Activated CD4-positive, alpha-beta memory T cell treated with anti-CD3 and anti-CD28 coated beads for 36 hours (primary cell): ENCODE data around the gene PFN3. TPM values are rescaled to one million over a fixed set of nuclear protein-coding genes. Genes with fewer than 3 reads are reported as not detected.
A peak's percentile ranks its signal among the peaks of the same experiment; 100 is the strongest.

ENCODE experiments used
- CTCF ChIA-PET: fragments of 350-600 bp; sonication (Branson Sonifier 250); formaldehyde crosslinking; loops from one replicate; lab custom pipeline; 2021; ENCODE audit warnings: antibody characterized with exemption, inconsistent platforms; lab: Charles Lee
- POLR2A ChIA-PET: fragments of 350-600 bp; sonication (Branson Sonifier 250); formaldehyde crosslinking; loops from one replicate; lab custom pipeline; 2021; ENCODE audit warnings: antibody characterized with exemption; lab: Charles Lee
- DNase-seq: peaks from one replicate; pipeline ENCODE4 v3.0.0-alpha.2; 2020
- H3K27ac Mint-ChIP-seq: one replicate; pipeline ENCODE4 v1.8.0; 2021; ENCODE audit warnings: mixed read lengths
- H3K27me3 Mint-ChIP-seq: one replicate; pipeline ENCODE4 v1.8.0; 2021; ENCODE audit warnings: mixed read lengths
- H3K36me3 Mint-ChIP-seq: one replicate; pipeline ENCODE4 v1.8.0; 2021; ENCODE audit warnings: mixed read lengths
- H3K4me1 Mint-ChIP-seq: one replicate; pipeline ENCODE4 v1.8.0; 2021; ENCODE audit warnings: low read depth, mixed read lengths
- H3K4me3 Mint-ChIP-seq: one replicate; pipeline ENCODE4 v1.8.0; 2021; ENCODE audit warnings: mild to moderate bottlenecking, mixed read lengths
- H3K9me3 Mint-ChIP-seq: one replicate; pipeline ENCODE4 v1.8.0; 2021; ENCODE audit warnings: mixed read lengths
- intact Hi-C: fragments of 100-400 bp; cut with micrococcal nuclease; formaldehyde crosslinking; loops from one replicate; pipeline ENCODE4 v1.15.1; 2023
- total RNA-seq, 2 experiments: library from RNA; stranded (reverse); gene quantifications; one replicate each; pipeline ENCODE4 v1.2.3, GENCODE V29; 2021

Gene PFN3
- total RNA-seq, 2 experiments from 2014 or later, result not detected

GRCh38 chr5:177404641-177405179 is 4.2 kb upstream of the PFN3 start:
- H3K9me3 Mint-ChIP-seq, result no peaks in the 10 kb centered on the region
- no peak for DNase-seq
- H3K4me1 Mint-ChIP-seq, result peaks cover 22% of the 10 kb centered on the region
- CTCF ChIA-PET, result interaction anchor here (0.7 to 9.5 kb wide), 29 partner anchors 9 to 290 kb away, joined by 3 to 624 read pairs (median 14); partner anchors contain the start of genes DBN1, DDX41, GRK6 and LMAN2
- intact Hi-C loops, result loop anchor here (1.0 kb wide), 3 partner anchors 22 to 86 kb away; partner anchors contain the start of gene GRK6
- peaks cover 8% of the 10 kb centered on the region for H3K27me3 Mint-ChIP-seq
- no peak overlapping the region for H3K27ac Mint-ChIP-seq
- peak overlapping the region; percentile 75 for H3K4me3 Mint-ChIP-seq
- no peaks in the 10 kb centered on the region for H3K36me3 Mint-ChIP-seq
- POLR2A ChIA-PET, result interaction anchor here (0.8 to 5.1 kb wide), 10 partner anchors 11 to 53 kb away, joined by 3 to 81 read pairs (median 11); partner anchors contain the start of genes GRK6, LMAN2 and PRR7

- H3K4me3 Mint-ChIP-seq, result peak overlapping the region; percentile 75
- H3K4me1 Mint-ChIP-seq, result peaks cover 22% of the 10 kb centered on the region
- ChIA-PET POLR2A (interaction anchor here (0.8 to 5.1 kb wide), 16 partner anchors 9 to 96 kb away, joined by 3 to 81 read pairs (median 6); partner anchors contain the start of genes GRK6, LMAN2, PDLIM7 and PRR7), CTCF (interaction anchor here (0.6 to 9.5 kb wide), 35 partner anchors 9 to 289 kb away, joined by 3 to 624 read pairs (median 9); partner anchors contain the start of genes DBN1, DDX41, GRK6 and LMAN2)
- DNase-seq, result peak; percentile 91
- intact Hi-C loops, result loop anchor here (1.0 to 2.0 kb wide), 5 partner anchors 14 to 91 kb away; partner anchors contain the start of gene GRK6
- H3K9me3 Mint-ChIP-seq, result no peaks in the 10 kb centered on the region
- H3K27me3 Mint-ChIP-seq, result peaks cover 8% of the 10 kb centered on the region
- no peaks in the 10 kb centered on the region for H3K36me3 Mint-ChIP-seq
- H3K27ac Mint-ChIP-seq, result no peak overlapping the region
These were observed 3.6 kb upstream of the PFN3 start for GRCh38 chr5:177403792-177404640.

GRCh38 chr5:177403102-177403791 is 2.8 kb upstream of the PFN3 start:
- intact Hi-C loops, result loop anchor here (1.0 to 2.0 kb wide), 2 partner anchors 13 to 90 kb away; no protein-coding TSS in a partner anchor
- peak overlapping the region; percentile 75 for H3K4me3 Mint-ChIP-seq
- ChIA-PET CTCF (interaction anchor here (0.6 to 9.5 kb wide), 35 partner anchors 8 to 289 kb away, joined by 3 to 624 read pairs (median 9); partner anchors contain the start of genes DBN1, DDX41, GRK6 and LMAN2), POLR2A (interaction anchor here (0.8 to 5.1 kb wide), 17 partner anchors 10 to 97 kb away, joined by 3 to 81 read pairs (median 6); partner anchors contain the start of genes GRK6, LMAN2, PDLIM7 and PRR7)
- peak; percentile 69 for DNase-seq
- H3K36me3 Mint-ChIP-seq, result no peaks in the 10 kb centered on the region
- peaks cover 8% of the 10 kb centered on the region for H3K27me3 Mint-ChIP-seq
- no peak overlapping the region for H3K27ac Mint-ChIP-seq
- H3K4me1 Mint-ChIP-seq, result peaks cover 22% of the 10 kb centered on the region
- H3K9me3 Mint-ChIP-seq, result no peaks in the 10 kb centered on the region

- no peaks in the 10 kb centered on the region for H3K9me3 Mint-ChIP-seq
- peaks cover 22% of the 10 kb centered on the region for H3K4me1 Mint-ChIP-seq
- H3K36me3 Mint-ChIP-seq, result no peaks in the 10 kb centered on the region
- H3K27me3 Mint-ChIP-seq, result peaks cover 8% of the 10 kb centered on the region
- ChIA-PET CTCF (interaction anchor here (0.6 to 9.5 kb wide), 32 partner anchors 8 to 288 kb away, joined by 3 to 624 read pairs (median 14); partner anchors contain the start of genes DBN1, DDX41, GRK6 and LMAN2), POLR2A (interaction anchor here (0.7 to 5.1 kb wide), 13 partner anchors 12 to 95 kb away, joined by 3 to 81 read pairs (median 6); partner anchors contain the start of genes GRK6, LMAN2, PDLIM7 and PRR7)
- intact Hi-C loops, result loop anchor here (1.0 to 2.0 kb wide), 2 partner anchors 12 to 90 kb away; no protein-coding TSS in a partner anchor
- H3K4me3 Mint-ChIP-seq, result peak overlapping the region; percentile 75
- DNase-seq, result peak; percentile 88
- H3K27ac Mint-ChIP-seq, result peak overlapping the region; percentile 28
These were observed 2.0 kb upstream of the PFN3 start for GRCh38 chr5:177402271-177403043.

- intact Hi-C loops, result no loop called here
- Mint-ChIP-seq H3K27me3 (peaks cover 4% of the 10 kb centered on the region), H3K4me1 (peaks cover 10% of the 10 kb centered on the region), H3K36me3 (no peaks in the 10 kb centered on the region), H3K9me3 (no peaks in the 10 kb centered on the region), H3K4me3 (no peak overlapping the region), H3K27ac (no peak overlapping the region)
- CTCF ChIA-PET, result no interaction called here
- no peak for DNase-seq
- POLR2A ChIA-PET, result no interaction called here
These were observed 2.5 kb downstream of the PFN3 start for GRCh38 chr5:177397875-177398390.

GRCh38 chr5:177396807-177397206 is 3.7 kb downstream of the PFN3 start:
- no peak overlapping the region for H3K27ac Mint-ChIP-seq
- no peaks in the 10 kb centered on the region for H3K9me3 Mint-ChIP-seq
- H3K36me3 Mint-ChIP-seq, result no peaks in the 10 kb centered on the region
- H3K4me3 Mint-ChIP-seq, result no peak overlapping the region
- POLR2A ChIA-PET, result no interaction called here
- no peaks in the 10 kb centered on the region for H3K27me3 Mint-ChIP-seq
- no peak for DNase-seq
- peaks cover under 1% of the 10 kb centered on the region for H3K4me1 Mint-ChIP-seq
- intact Hi-C loops, result no loop called here
- CTCF ChIA-PET, result interaction anchor here (0.6 kb wide), 1 partner anchor 14 kb away, joined by 4 read pairs; no protein-coding TSS in a partner anchor

- ChIA-PET CTCF (interaction anchor here (8.0 kb wide), 1 partner anchor 7 kb away, joined by 223 read pairs; the partner anchor contains the start of gene PFN3), POLR2A (no interaction called here)
- H3K4me1 Mint-ChIP-seq, result peaks cover 5% of the 10 kb centered on the region
- intact Hi-C loops, result no loop called here
- no peak for DNase-seq
- H3K27me3 Mint-ChIP-seq, result no peaks in the 10 kb centered on the region
- H3K9me3 Mint-ChIP-seq, result no peaks in the 10 kb centered on the region
- H3K36me3 Mint-ChIP-seq, result no peaks in the 10 kb centered on the region
- no peak overlapping the region for H3K27ac Mint-ChIP-seq
- no peak overlapping the region for H3K4me3 Mint-ChIP-seq
These were observed 4.4 kb downstream of the PFN3 start for GRCh38 chr5:177396078-177396477.

- no peak for DNase-seq
- H3K36me3 Mint-ChIP-seq, result no peaks in the 10 kb centered on the region
- POLR2A ChIA-PET, result no interaction called here
- CTCF ChIA-PET, result interaction anchor here (0.9 to 8.0 kb wide), 6 partner anchors 9 to 108 kb away, joined by 4 to 223 read pairs (median 7); partner anchors contain the start of genes F12 and PFN3
- peaks cover 26% of the 10 kb centered on the region for H3K4me1 Mint-ChIP-seq
- H3K9me3 Mint-ChIP-seq, result no peaks in the 10 kb centered on the region
- H3K4me3 Mint-ChIP-seq, result no peak overlapping the region
- H3K27me3 Mint-ChIP-seq, result no peaks in the 10 kb centered on the region
- no peak overlapping the region for H3K27ac Mint-ChIP-seq
- intact Hi-C loops, result loop anchor here (5.0 kb wide), 1 partner anchor 282 kb away; no protein-coding TSS in a partner anchor
These were observed 6.5 kb downstream of the PFN3 start for GRCh38 chr5:177393990-177394389.

- Mint-ChIP-seq H3K36me3 (no peaks in the 10 kb centered on the region), H3K4me1 (peaks cover 33% of the 10 kb centered on the region), H3K4me3 (no peak overlapping the region), H3K9me3 (no peaks in the 10 kb centered on the region), H3K27me3 (no peaks in the 10 kb centered on the region), H3K27ac (no peak overlapping the region)
- POLR2A ChIA-PET, result interaction anchor here (0.9 kb wide), 1 partner anchor 52 kb away, joined by 3 read pairs; no protein-coding TSS in a partner anchor
- no peak for DNase-seq
- CTCF ChIA-PET, result interaction anchor here (1.0 to 8.0 kb wide), 7 partner anchors 9 to 107 kb away, joined by 3 to 223 read pairs (median 5); partner anchors contain the start of genes F12 and PFN3
- intact Hi-C loops, result loop anchor here (5.0 kb wide), 1 partner anchor 281 kb away; no protein-coding TSS in a partner anchor
These were observed 7.2 kb downstream of the PFN3 start for GRCh38 chr5:177393206-177393765.

GRCh38 chr5:177392765-177393164 is 7.7 kb downstream of the PFN3 start:
- Mint-ChIP-seq H3K27ac (no peak overlapping the region), H3K27me3 (no peaks in the 10 kb centered on the region)
- POLR2A ChIA-PET, result interaction anchor here (0.9 kb wide), 1 partner anchor 53 kb away, joined by 3 read pairs; no protein-coding TSS in a partner anchor

More at GRCh38 chr5:177392765-177393164, 7.7 kb downstream of the PFN3 start:
- H3K36me3 Mint-ChIP-seq, result no peaks in the 10 kb centered on the region
- H3K9me3 Mint-ChIP-seq, result no peaks in the 10 kb centered on the region
- DNase-seq, result no peak
- H3K4me1 Mint-ChIP-seq, result peaks cover 37% of the 10 kb centered on the region
- H3K4me3 Mint-ChIP-seq, result no peak overlapping the region
- CTCF ChIA-PET, result interaction anchor here (0.7 to 8.0 kb wide), 9 partner anchors 10 to 108 kb away, joined by 3 to 223 read pairs (median 4); partner anchors contain the start of genes F12 and PFN3
- intact Hi-C loops, result loop anchor here (5.0 kb wide), 1 partner anchor 280 kb away; no protein-coding TSS in a partner anchor
